Activated naive CD8-positive, alpha-beta T cell treated with anti-CD3 and anti-CD28 coated beads for 36 hours (primary cell): ENCODE data around the gene KRTAP10-6. TPM values are rescaled to one million over a fixed set of nuclear protein-coding genes. Genes with fewer than 3 reads are reported as not detected.
"Not testable (repeated sequence)": the region's sequence is repeated elsewhere in the genome, so short reads cannot be mapped to it uniquely, and the experiment has no call there.

Source experiments
- DNase-seq: peaks from one replicate; pipeline ENCODE4 v3.0.0; 2021
- H3K27ac Mint-ChIP-seq: one replicate; pipeline ENCODE4 v1.8.0; 2022; ENCODE audit warnings: mild to moderate bottlenecking, moderate library complexity, mixed read lengths
- H3K27me3 Mint-ChIP-seq: one replicate; pipeline ENCODE4 v1.8.0; 2022; ENCODE audit warnings: mild to moderate bottlenecking, mixed read lengths
- H3K36me3 Mint-ChIP-seq: one replicate; pipeline ENCODE4 v1.8.0; 2021; ENCODE audit warnings: mild to moderate bottlenecking, mixed read lengths
- H3K4me1 Mint-ChIP-seq: one replicate; pipeline ENCODE4 v1.8.0; 2021; ENCODE audit warnings: mixed read lengths
- H3K4me3 Mint-ChIP-seq: one replicate; pipeline ENCODE4 v1.8.0; 2022; ENCODE audit warnings: mild to moderate bottlenecking, moderate library complexity, mixed read lengths
- H3K9me3 Mint-ChIP-seq: one replicate; pipeline ENCODE4 v1.8.0; 2022; ENCODE audit warnings: mixed read lengths
- total RNA-seq, 2 experiments: library from RNA; stranded (reverse); gene quantifications; one replicate each; pipeline ENCODE4 v1.2.3, GENCODE V29; 2021

The KRTAP10-6 gene
- total RNA-seq, 2 experiments from 2014 or later, result not detected

DNA sequence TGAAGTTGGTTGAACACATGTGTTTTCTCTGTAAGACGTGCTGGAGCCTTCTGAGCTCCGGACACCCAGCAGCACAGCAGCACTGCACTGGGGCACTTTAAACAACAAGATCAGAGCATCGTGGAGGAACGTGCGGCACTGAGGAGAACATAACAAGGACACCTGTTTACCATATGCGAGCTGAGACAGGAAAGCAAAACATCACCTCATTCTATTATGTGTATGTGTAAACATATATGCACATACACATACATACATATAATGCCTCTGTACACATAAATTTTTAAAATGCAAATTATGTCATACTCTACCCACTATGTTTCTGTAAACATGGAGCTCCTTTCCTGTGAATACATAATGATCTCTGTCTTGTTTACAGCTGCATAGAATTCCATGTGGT, 3.2 kb upstream of the KRTAP10-6 start:
- Mint-ChIP-seq H3K4me1 (no peaks in the 10 kb centered on the region), H3K27me3 (no peaks in the 10 kb centered on the region), H3K9me3 (peaks cover 3% of the 10 kb centered on the region), H3K27ac (no peak overlapping the region), H3K4me3 (no peak overlapping the region), H3K36me3 (no peaks in the 10 kb centered on the region)
- no peak for DNase-seq

DNA sequence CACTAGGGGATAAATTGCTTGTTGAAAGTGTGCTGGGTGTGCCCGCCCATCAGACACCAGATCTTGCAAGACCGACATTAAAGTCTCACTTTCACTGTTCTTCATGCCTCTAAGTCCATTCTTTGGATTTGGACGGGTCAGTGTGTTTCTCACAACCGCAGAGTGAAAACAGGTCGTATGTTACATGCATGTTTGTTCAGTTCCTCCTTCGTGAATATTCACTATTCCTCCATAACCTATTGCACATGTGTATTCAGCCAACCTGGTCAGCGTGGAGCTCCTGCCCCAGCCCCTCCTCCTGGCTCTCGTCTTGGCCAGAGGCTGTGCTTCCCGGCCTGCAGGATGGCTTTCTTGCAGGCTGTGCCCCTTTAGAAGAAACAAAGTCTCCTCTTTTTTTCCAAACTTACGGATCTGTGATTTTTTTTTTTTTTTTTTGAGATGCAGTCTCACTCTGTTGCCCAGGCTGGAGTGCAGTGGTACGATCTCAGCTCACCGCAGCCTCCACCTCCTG, 2.2 kb upstream of the KRTAP10-6 start:
- Mint-ChIP-seq H3K27me3 (no peaks in the 10 kb centered on the region), H3K9me3 (peaks cover 3% of the 10 kb centered on the region)

DNA sequence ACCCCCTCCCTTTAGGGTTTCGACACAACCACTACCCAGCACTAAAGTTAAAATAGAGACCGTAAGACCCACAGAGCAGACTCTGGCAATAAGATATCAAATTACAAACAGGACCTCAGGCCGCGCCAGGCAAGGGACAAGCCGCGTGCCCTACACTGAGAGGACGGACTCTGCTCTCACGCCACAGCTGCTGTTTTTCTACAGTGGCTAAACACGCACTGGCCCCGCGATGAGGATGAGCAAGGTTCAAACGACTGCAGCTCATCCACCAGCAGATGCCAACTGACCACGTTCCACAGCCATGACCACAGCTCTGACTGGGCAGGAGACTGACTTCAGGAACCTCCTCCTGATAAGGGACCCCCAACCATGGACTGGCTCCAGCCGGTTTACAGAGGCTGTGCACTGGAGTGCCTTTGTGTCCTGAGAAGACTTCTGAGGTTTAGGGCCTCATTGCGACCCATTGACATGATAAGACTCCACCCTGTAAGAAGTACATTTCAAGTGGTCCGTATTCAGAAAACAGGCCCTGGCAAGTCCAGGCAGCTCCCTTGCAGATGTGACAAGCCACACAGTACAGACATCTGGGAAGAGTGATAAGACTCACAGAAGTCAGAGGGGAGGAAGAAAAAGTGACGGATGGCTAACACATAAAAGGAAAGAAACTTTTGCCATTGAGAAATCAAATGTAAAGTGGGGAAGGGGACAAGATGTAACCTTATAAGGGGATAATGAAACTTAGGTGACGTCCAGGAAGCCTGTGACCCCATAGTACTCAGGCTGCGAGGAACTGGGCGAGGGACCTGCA, 1.5 kb upstream of the KRTAP10-6 start:
- no peaks in the 10 kb centered on the region for H3K4me1 Mint-ChIP-seq
- peaks cover 2% of the 10 kb centered on the region for H3K9me3 Mint-ChIP-seq
- H3K27me3 Mint-ChIP-seq, result no peaks in the 10 kb centered on the region
- no peak overlapping the region for H3K27ac Mint-ChIP-seq
- no peak for DNase-seq
- H3K36me3 Mint-ChIP-seq, result no peaks in the 10 kb centered on the region
- H3K4me3 Mint-ChIP-seq, result no peak overlapping the region

More for the DNA sequence above, 2.2 kb upstream of the KRTAP10-6 start:
- Mint-ChIP-seq H3K4me3 (no peak overlapping the region), H3K36me3 (no peaks in the 10 kb centered on the region), H3K27ac (no peak overlapping the region), H3K4me1 (no peaks in the 10 kb centered on the region)
- no peak for DNase-seq

DNA sequence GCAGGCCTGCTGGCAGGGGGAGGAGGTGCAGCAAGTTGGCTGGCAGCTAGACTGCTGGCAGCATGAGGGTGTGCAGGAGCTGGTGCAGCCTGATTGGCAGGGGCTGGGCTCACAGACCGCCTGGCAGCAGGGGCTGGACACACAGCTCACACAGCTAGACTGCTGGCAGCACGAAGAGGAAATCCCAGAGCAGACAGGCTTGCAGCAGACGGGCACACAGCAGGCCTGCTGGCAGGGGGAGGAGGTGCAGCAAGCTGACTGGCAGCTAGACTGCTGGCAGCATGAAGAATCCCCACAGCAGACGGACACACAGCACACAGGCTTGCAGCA, 539 bp downstream of the KRTAP10-6 start:
- DNase-seq, H3K9me3 Mint-ChIP-seq, H3K4me1 Mint-ChIP-seq, H3K27me3 Mint-ChIP-seq, H3K27ac Mint-ChIP-seq, H3K36me3 Mint-ChIP-seq, H3K4me3 Mint-ChIP-seq: not testable (repeated sequence)

DNA sequence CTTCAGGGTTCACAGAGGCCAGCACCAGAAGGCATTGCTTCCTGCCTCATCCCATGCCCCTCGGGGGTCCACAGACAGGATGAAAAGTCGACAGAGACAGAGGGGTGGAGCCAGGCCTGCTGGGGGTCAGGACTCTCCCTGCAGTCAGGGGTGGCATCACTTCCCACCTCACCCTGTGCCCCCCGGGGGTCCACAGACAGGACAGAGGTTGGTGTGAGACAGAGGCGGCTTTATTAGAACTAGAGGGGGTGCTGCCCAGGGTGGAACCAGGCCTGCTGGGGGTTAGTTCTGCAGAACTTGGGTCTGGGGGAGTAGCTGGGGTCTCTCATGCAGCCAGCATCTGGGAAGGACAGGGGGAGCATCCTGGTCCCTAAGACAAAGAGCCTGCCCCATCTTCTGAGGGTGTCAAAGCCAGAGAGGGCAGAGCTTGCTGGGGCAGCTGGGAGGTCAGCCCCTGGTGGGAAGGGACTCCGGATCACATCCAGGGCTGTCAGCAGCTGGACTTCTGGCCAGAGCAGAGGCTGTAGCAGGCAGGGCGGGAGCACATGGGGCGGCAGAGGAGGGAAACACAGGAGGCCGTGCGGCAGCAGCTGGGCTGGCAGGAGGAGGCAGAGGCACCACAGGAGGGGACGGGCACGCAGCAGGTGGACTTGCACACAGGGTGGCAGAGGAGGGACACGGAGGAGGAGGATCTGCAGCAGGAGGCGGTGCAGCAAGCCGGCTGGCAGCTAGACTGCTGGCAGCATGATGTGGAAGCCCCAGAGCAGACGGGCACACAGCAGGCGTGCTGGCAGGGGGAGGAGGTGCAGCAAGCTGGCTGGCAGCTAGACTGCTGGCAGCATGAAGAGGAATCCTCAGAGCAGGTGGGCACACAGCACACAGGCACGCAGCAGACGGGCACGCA, 1.2 kb downstream of the KRTAP10-6 start:
- H3K4me1 Mint-ChIP-seq, DNase-seq, H3K36me3 Mint-ChIP-seq, H3K9me3 Mint-ChIP-seq, H3K4me3 Mint-ChIP-seq, H3K27ac Mint-ChIP-seq, H3K27me3 Mint-ChIP-seq: not testable (repeated sequence)

DNA sequence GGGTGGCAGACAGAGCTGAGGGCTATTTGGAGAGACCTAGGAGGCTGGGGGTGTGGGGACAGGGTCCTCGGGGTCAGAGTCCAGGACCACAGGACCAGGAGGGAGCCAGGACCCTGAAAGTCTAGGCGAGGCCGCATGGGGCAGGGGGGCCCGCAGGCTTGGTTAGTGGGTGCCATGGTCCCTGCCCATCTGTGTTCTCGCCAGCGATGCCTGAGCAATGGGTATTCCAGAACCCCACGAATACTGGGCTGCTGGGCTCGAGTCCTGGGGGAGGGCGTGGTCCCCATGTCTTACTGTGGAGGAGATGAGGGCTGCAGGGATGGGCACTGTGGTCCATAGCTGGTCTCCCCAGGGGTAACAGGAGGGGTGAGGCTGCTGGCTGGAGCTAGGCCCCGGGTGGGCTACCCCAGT, 2.0 kb downstream of the KRTAP10-6 start:
- no peak overlapping the region for H3K27ac Mint-ChIP-seq
- H3K9me3 Mint-ChIP-seq, result no peaks in the 10 kb centered on the region
- no peaks in the 10 kb centered on the region for H3K36me3 Mint-ChIP-seq

DNA sequence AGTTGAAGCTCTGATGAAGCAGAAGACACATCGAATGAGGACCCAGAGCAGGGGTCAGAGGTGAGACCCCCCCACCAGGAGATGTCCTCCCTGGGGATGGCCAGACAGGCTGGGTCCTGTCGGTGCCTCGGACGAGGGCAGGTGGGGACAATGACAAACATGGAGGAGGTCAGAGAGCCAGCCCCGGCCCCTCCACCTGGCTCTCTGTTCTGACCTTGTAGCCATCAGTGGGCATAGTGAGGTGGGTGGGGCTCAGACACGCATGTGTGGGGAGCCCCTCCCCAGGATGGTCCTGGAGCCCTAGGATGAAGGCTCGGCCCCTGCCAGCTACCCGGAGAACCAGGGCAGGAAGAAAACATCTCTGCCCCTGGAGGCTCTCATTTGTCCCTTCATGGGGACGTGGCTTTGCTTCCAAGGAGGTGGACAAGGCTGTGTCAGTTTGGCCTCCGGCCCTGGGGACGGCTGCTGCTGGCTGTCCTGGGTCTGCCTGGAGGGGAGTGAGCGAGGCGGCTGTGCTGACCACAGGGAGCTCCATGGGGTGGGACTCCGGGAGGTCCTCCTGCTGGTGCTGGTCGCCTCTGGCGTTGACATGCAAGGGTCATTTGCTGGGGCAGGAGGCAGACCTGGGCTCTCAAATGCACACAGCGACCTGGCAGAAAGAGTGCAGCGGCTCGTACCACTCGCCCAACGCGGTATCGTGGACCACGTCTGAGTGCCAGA, 2.6 kb downstream of the KRTAP10-6 start:
- Mint-ChIP-seq H3K4me1 (no peaks in the 10 kb centered on the region), H3K27ac (no peak overlapping the region), H3K27me3 (peaks cover 4% of the 10 kb centered on the region)

More for the DNA sequence above, 2.0 kb downstream of the KRTAP10-6 start:
- Mint-ChIP-seq H3K4me3 (no peak overlapping the region), H3K27me3 (peaks cover 4% of the 10 kb centered on the region), H3K4me1 (no peaks in the 10 kb centered on the region)
- no peak for DNase-seq

DNA sequence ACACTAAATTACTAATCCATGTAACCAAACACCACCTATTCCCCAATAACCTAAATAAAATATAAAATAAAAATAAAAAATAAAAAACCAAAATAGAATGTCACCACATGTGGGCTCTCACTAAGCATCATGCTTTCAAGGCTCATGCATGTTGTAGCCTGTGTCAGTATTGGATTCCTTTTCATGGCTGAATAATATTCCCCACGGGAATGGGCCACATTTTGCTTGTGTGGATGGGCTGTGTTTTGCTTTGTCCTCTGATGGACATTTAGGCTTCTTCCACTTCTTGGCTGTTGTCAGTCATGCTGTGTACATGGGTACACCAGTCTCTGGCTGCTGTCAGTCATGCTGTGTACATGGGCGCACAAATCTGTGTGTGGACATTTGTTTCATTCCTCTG, 3.2 kb downstream of the KRTAP10-6 start:
- Mint-ChIP-seq H3K27me3 (peaks cover 4% of the 10 kb centered on the region), H3K9me3 (no peaks in the 10 kb centered on the region), H3K36me3 (no peaks in the 10 kb centered on the region), H3K27ac (no peak overlapping the region), H3K4me3 (no peak overlapping the region), H3K4me1 (no peaks in the 10 kb centered on the region)
- no peak for DNase-seq

More for the DNA sequence above, 2.6 kb downstream of the KRTAP10-6 start:
- Mint-ChIP-seq H3K9me3 (no peaks in the 10 kb centered on the region), H3K4me3 (no peak overlapping the region), H3K36me3 (no peaks in the 10 kb centered on the region)
- no peak for DNase-seq

DNA sequence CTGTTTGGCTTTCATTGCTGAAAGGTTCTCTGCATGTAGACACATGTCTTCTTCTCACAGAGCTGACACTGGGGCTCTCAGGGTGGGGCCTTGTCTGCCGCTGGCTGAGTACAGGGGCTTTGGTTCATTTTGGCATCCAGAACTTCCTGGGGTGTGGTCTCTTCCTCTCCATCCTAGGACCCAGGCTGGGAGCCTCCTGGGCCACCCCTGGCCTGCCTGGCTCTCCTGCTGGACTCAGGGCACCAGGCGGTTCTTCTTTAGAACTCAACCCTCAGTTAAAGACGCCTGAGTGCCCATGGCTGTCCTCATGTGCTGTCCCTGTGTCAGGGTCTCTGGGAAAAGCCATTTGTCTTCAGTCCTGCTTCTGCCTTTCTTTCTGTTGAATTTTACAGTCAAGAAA, 6.4 kb downstream of the KRTAP10-6 start:
- Mint-ChIP-seq H3K4me1 (peaks cover 9% of the 10 kb centered on the region), H3K4me3 (no peak overlapping the region), H3K27me3 (peaks cover 4% of the 10 kb centered on the region), H3K36me3 (peaks cover 7% of the 10 kb centered on the region), H3K27ac (no peak overlapping the region), H3K9me3 (peaks cover 7% of the 10 kb centered on the region)
- no peak for DNase-seq

DNA sequence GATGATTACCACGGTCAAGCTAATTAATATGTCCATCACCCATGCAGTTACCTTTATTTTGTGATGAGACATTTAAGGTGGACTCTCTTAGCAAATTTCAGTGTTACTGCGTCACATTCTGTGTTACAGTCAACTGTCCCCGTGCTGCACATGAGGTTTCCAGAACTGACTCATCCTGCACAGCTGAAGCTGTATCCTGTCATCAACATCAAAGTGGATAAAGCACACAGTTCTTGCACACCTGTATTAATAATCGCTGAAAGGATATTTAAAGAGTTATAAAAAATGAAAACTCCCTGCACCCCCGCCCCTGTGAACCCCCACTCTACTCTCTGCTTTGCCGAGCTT, 8.5 kb downstream of the KRTAP10-6 start:
- no peak for DNase-seq
- H3K4me1 Mint-ChIP-seq, result peaks cover 11% of the 10 kb centered on the region
- H3K36me3 Mint-ChIP-seq, result peaks cover 7% of the 10 kb centered on the region
- H3K4me3 Mint-ChIP-seq, result no peak overlapping the region
- peaks cover 12% of the 10 kb centered on the region for H3K9me3 Mint-ChIP-seq
- H3K27me3 Mint-ChIP-seq, result peaks cover 4% of the 10 kb centered on the region
- H3K27ac Mint-ChIP-seq, result no peak overlapping the region

DNA sequence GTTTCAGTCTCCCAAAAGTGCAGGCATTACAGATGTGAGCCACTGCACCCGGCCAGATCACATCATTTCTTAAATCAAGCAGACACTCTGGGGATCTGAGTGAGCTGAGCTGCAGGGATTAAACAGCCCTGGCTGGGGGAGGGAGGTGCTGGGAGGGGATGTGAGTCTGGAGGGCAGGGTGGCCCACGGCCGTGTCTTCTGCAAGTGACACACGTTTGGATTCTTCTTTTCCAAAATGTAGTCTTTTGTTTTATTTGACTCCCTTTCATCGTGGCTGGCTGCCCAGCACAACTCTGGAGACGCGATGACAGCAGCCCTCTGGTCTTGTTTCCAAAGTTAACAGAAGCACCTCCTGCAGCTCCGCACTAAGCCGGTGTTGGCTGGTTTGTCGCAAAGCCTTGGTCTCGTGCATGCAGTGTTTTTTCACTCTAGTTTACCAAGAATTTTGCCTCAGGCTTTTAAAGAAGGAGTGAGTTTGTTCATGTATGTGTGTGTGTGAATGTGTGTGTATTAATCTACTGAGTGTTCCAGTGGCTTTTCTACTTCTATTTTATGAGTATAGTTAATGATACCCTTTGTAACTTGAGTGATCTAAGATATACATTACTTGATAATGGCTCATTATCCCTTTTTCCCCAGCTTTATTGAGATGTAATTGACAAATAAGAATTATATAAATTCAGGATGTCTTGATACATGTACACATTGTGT, 9.1 kb downstream of the KRTAP10-6 start:
- peaks cover 4% of the 10 kb centered on the region for H3K27me3 Mint-ChIP-seq
- H3K27ac Mint-ChIP-seq, result no peak overlapping the region
- no peak overlapping the region for H3K4me3 Mint-ChIP-seq
- peaks cover 11% of the 10 kb centered on the region for H3K4me1 Mint-ChIP-seq
- peaks cover 14% of the 10 kb centered on the region for H3K9me3 Mint-ChIP-seq
- H3K36me3 Mint-ChIP-seq, result peaks cover 7% of the 10 kb centered on the region
- no peak for DNase-seq

DNA sequence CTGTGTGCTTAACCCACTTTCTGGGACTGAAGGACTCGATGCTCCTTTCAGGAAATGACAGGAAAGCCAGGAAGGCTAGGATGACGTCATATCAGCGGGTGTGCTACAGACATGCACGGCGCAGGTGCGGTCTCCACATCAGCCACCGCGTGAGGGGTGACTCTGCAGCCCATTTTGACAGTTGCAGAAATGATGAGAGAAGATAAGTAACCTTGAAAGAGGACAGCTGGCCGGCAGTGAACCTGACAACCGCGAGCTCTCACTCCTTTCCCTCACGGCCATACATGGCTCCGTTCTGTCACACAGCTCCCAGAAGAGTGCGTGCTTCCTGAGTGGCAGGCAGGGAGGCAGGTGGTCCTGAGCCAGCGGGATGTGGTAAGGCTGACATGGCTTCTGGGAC, 10.2 kb downstream of the KRTAP10-6 start:
- H3K36me3 Mint-ChIP-seq, result peaks cover 8% of the 10 kb centered on the region
- DNase-seq, result no peak

DNA sequence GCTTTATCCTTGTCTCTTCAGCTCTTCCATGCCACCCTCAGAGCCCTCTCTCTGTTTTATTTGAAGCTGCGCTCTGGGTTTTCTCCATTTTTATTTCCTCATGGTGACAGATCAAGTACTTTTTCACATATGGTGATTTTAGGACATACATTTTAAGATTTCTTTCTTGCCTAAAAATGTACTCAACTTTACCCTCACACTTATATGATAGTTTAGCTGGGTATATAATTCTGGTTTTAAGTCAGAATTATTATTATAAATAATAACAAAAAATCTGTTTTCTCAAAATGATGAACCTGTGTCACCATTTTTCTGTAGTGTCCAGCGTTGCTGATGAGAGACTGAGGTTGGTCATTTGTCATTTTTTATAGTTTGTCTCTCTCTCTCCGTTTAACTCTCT, 11.1 kb downstream of the KRTAP10-6 start:
- H3K27ac Mint-ChIP-seq, result no peak overlapping the region
- H3K4me3 Mint-ChIP-seq, result no peak overlapping the region
- peaks cover 11% of the 10 kb centered on the region for H3K4me1 Mint-ChIP-seq
- peaks cover 8% of the 10 kb centered on the region for H3K36me3 Mint-ChIP-seq
- no peaks in the 10 kb centered on the region for H3K27me3 Mint-ChIP-seq
- H3K9me3 Mint-ChIP-seq, result peaks cover 29% of the 10 kb centered on the region
- DNase-seq, result no peak

More for the DNA sequence above, 10.2 kb downstream of the KRTAP10-6 start:
- no peak overlapping the region for H3K27ac Mint-ChIP-seq
- peaks cover 11% of the 10 kb centered on the region for H3K4me1 Mint-ChIP-seq
- peaks cover 25% of the 10 kb centered on the region for H3K9me3 Mint-ChIP-seq
- H3K27me3 Mint-ChIP-seq, result peaks cover 4% of the 10 kb centered on the region
- H3K4me3 Mint-ChIP-seq, result no peak overlapping the region

DNA sequence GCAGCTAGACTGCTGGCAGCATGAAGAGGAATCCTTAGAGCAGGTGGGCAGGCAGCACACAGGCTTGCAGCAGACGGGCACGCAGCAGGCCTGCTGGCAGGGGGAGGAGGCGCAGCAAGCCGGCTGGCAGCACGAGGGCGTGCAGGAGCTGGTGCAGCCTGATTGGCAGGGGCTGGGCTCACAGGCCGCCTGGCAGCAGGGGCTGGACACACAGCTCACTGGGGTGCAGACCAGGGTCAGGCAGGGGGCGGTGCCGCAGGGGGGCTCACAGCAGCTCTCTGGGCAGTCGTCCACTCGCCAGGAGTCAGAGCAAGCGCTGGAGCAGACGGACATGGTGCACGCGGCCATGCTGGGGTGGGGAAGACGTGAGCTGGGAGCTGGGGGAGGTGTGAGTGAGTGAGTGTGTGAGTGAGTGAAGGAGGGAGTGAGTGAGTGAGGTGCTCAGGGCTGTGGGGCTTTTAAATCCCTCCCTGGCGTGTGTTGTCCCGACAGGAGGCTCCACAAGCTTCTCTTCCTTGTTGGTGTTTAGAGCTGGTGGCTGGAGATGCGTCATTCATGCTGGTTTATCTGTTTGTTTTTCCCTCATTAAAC, 12.0 kb downstream of the KRTAP10-6 start, which contains the start of gene KRTAP10-5:
KRTAP10-5 (minus strand) TSS at position 374 of the 591 bp plus-strand sequence; CDS start at position 348, 26 bp downstream.
- not testable (repeated sequence) for DNase-seq, H3K27me3 Mint-ChIP-seq, H3K36me3 Mint-ChIP-seq, H3K27ac Mint-ChIP-seq
- Mint-ChIP-seq H3K4me3 (peak within 1 kb of the TSS; percentile 25), H3K4me1 (peaks cover 11% of the 10 kb centered on the region), H3K9me3 (peaks cover 29% of the 10 kb centered on the region)
